Stimulated activated CD8-positive, alpha-beta memory T cell treated with anti-CD3 and anti-CD28 coated beads, Interleukin-4, amount 100 ng/mL, for 4 hours (primary cell): ENCODE data around the gene WEE1.

Experiments
- DNase-seq, 2 donors: peaks; one replicate each; pipeline ENCODE4 v3.0.0-alpha.2; 2020; ENCODE audit warnings: low read depth in 2 of 2, low spot score in 1 of 2

The WEE1 gene

DNA sequence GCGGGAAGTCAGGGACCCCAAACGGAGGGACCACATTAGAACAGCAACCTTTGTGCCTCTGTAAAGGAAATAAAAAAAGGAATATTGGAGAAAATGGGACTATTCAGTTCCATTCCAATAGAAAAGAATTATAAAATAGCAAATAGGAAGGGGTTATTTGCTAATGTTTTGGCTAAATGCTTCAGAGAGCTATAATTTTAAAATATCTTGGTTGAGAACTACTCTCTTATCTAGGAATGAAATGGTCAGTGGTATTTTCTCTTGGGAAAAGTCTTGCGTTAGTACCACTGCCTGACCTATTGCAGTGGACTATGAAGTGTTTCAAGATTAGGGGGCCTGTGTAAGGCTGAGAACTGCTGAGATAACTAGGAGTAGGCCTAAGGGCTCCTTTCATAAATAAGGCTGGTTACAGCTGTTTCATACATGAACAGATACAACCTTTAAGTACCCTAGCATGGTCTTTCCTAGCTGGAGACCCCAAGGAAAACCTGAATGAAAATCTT lies 6.9 kb upstream of the WEE1 start:
- no peak for DNase-seq

DNA sequence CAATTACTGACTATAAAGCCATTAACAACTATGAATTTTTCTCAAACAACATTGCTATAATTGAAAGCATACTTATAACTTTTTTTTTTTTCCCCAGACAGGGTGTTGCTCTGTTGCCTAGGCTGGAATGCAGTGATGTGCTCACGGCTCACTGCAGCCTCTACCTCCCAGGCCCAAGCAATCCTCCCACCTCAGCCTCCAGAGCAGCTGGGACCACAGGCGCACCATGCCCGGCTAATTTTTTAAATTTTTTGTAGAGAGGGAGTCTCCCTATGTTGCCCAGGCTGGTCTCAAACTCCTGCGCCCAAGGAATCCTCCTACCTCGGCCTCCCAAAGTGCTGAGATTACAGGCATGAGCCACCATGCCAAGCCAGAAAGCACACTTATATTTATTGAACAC lies 6.1 kb upstream of the WEE1 start:
- no peak for DNase-seq

DNA sequence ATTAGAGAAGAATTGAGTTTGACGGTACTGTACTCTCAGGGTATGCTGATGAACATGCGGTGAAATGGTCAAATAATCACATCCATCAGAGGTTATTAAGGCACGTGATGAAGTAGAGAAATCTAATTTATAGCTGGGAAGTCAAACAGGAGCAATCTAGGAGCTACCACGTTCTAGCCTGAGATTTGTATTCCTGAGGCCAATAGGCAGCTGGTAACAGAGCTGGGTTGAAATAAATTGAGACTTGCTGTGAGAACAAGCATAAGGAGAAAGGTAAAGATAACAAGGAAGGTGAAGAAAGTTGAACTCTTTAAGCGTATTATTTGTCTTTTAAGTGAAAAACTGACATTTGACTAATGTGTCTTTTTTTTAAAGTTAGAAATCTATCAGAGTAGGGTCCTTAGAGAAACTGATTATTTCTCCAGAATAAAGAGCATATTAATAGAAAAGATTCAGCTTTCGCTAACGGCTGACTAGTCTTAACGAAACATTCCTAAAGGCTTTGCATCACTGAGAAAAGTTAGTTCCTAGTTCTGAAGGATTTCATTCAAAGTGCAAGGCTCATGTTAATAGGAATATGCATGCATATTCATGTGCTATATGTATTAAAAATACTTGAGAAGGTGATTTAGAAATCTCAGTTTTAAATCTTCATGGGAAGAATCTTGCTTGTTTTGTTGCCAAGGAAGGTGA lies 5.2 kb upstream of the WEE1 start:
- DNase-seq, result no peak

DNA sequence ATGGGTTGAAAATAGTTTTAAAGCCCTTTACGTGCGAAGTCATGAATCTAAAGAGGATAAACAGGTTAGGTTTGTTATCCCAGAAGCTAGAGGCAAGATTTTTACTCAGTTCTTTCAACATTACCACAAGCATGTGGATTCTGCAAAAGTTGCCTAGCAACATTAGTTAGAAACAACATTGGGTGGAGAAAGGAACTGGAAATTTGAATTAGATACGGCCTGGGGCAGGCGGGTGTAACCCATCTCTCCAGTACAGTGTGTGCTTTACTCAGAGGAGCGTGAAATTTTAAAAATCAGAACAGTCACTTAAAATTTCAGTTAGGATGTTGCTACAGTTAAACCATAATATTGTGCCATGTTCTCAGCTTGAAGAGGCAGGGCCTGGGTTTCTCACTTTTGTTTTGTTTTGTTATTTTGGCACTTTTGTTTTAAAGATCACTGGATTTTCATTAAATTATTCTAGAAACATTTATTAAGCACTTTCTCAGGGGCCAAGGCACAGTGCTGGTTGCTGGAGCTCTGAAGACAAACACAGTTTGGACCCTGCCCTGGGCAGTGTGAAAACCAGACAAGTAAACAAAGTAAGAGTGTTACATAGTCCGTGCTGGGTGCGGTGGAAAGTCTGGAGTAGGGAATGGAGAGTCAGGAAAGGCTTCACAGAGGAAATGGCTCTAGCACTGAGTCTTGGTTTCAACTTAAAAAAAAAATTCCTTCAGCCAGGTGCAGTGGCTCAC lies 4.4 kb upstream of the WEE1 start:
- DNase-seq, result no peak

DNA sequence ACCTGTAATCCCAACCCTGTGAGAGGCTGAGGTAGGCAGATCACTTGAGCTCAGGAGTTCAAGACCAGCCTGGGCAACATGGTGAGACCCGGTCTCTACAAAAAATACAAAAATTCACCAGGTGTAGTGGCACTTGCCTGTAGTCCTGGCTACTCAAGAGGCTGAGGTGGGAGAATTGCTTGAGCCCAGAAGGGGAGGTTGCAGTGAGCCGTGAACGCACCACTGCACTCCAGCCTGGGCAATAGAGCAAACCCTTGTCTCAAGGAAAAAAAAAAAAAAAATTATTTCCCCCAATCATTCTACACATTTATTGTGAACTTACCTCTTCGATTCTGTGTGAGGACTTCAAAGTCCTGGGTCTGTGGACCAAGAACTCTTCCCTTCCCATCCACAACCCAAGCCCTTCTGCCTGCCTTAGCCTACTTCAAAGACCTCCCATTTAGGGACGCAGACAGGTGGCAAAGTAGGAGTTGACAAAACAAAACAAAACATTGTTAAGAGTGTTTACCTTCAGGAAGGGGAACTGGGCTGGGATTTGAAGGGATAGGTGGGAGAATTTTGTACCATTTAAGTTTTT lies 3.8 kb upstream of the WEE1 start:
- DNase-seq, result no peak

DNA sequence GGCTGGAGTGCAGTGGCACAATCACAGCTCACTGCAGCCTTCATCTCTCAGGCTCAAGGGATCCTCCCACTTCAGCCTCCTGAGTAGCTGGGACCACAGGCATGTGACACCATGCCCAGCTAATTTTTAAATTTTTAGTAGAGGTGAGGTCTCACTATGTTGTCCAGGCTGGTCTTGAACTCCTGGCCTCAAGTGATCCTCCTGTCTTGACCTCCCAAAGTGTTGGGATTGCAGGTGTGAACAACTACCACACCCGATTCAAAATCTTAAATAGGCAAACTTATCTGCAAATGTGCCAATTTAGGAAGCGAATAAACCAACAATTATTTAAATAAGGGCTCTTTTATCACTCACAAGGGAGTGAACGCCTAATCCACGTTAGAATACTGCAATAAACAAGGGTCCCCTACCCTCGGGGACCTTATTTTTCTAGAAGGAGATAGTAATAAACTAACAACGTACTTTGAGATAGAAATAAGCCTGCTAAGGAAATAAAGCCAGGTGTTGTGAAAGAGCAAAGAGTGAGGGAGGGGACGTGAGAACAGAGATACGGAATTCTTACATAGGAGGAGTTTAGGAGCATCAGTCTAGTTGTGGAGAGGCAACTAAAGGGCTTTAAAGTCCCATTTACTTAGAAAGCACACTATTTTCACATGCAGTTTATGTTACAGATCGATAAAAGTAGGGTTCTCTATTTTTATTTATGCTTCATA lies 3.0 kb upstream of the WEE1 start:
- no peak for DNase-seq

DNA sequence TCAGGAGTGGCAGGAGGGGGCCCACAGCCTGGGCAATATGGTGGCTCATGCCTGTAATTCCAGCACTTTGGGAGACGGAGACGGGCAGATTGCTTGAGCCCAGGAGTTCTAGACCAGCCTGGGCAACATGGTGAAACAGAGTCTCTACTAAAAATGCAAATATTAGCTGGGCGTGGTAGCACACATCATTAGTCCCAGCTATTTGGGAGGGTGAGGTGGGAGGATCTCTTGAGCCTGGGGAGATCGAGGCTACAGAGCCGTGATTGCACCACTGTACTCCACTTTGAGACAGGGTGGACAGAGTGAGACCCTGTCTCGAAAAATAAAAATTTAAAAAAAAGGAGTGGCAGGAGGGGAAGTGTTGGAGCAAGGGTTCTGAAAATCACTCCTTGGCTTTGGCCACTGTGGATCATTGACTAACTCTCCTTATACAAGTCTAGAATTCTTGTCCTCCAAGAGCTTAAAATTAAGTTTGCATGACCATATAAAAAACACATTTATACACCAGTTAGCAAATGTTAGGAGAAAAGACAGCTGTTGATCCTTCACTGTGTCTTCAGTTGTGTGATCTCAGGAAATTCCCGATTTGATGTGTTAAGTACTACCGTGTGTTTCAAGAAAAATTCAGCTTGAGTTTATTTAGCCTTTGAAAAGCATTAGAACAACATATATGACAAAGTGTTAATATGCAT lies 2.3 kb upstream of the WEE1 start:
- no peak for DNase-seq

DNA sequence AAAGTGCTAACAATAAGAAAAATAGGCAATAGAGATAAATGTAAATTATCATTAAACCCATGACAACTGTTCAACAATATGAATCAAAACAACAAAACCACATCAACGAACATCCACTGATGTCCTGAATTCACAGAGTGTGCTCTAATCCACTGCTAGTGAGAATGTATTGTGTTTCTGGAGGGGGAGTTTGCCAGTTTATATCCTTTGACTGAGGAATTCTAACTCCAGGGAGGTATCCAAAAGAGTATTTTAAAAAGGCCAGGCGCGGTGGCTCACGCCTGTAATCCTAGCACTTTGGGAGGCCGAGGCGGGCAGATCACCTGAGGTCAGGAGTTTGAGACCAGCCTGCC lies 1.7 kb upstream of the WEE1 start:
- DNase-seq, result no peak

DNA sequence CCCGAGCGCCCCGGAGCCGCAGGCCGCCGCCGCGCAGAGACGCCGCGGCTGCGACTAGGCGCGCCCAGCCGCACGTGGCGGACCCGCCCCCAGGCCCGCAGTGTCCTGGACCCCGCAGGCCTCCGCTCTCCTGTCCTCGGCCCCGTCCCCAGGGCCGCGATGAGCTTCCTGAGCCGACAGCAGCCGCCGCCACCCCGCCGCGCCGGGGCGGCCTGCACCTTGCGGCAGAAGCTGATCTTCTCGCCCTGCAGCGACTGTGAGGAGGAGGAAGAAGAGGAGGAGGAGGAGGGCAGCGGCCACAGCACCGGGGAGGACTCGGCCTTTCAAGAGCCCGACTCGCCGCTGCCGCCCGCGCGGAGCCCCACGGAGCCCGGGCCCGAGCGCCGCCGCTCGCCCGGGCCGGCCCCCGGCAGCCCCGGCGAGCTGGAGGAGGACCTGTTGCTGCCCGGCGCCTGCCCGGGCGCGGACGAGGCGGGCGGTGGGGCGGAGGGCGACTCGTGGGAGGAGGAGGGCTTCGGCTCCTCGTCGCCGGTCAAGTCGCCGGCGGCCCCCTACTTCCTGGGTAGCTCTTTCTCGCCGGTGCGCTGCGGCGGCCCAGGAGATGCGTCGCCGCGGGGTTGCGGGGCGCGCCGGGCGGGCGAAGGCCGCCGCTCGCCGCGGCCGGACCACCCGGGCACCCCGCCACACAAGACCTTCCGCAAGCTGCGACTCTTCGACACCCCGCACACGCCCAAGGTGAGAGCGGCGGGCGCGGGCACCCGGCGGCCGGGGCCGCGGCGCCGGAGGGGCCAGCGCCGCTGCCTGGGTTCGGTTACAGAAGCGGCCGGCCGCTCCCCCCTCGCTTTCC lies 528 bp downstream of the WEE1 start:
- DNase-seq, result no peak

DNA sequence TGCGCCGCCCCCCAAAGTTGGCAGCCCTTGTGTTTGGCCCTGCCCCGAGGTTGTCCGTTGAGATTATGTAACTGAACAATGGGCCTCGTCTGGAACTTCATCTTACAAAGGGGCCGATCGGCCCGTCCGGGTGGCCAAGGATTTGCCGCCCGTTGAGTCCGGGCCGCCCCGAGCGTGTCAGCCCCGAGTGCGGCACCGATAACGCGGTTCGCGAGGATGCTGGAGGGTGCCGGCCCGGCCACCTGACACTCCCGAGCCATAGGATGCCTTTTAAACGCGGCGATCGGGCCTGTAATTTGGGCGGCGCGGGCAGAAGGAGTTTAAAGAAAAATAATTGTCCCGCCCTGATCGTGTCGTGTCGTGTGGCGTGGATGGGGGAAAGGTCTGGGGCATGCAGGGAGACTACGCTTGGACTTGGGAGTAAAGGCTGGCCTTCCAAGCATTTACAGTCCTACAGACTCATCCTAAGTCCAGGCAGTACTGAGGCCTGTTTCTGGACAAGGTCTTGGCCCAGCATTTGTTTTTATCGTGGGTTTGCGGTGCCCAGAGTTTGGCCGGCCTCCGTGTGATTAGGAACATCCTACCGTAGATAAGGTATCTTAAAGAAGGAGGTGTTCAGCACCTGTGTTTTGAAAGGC lies 1.3 kb downstream of the WEE1 start:
- no peak for DNase-seq

DNA sequence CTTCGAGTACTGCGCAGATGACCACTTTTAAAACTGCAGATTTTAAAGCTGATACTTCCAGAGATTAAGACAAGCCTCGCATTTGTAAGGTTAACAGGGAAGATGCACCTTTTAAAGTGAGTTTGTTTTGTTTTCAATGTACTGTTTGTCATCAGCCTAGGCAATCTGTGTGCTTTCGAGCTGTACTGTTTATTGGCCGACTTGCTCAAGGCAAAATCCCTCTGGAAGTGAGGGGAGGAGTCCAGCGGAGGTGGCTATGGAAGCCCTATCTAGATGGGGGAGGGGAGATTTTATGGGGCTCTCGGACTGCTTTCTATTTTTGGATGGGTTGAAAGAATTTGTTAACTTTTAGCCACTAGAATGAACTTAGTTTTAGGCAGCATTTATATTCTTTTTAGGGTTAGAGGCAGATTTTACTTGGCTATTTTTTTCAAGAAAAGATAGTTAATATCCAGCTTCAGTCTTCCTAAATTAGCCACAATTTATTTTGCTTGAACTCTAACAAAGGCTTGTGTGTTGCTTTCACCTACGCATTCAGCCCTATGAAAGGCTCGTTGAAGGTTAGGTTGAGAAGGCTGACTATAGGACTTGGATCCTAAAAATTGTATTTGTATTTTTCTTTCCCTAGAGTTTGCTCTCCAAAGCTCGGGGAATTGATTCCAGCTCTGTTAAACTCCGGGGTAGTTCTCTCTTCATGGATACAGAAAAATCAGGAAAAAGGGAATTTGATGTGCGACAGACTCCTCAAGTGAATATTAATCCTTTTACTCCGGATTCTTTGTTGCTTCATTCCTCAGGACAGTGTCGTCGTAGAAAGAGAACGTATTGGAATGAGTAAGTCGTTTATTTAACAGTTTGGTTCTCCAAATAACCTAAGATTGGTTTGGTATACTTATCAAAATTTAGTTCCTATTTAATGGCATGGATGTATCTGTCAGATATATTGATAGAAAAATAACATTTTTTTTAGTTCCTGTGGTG lies 2.1 kb downstream of the WEE1 start:
- no peak for DNase-seq

DNA sequence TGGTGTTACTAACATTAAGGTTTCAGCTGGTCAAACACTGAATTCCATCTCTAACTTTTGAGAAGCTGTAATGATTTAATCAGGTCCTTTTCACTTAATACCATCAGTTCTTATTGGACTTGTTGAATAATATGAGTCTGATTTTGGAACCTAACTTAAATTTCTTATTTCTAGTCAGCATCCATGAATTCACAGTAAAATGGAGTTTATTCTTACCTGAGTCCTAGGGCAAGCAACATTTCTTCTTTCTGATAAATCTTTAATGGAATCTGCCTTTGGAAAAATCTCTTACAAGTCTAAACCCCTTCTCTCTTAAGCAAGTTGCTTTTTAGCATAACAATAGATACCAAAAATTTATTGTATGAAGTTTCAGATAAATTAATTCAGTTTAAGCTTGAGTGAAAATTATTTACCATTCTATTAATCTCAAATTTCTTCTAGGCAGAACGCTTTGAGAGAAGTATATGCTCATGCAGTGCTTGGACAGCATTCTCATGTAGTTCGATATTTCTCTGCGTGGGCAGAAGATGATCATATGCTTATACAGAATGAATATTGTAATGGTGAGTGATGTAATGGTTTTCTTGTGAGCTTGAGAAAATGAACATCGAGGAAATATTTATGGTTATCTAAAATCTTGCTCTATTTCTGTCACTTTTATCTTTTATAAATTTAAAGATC lies 3.4 kb downstream of the WEE1 start:
- no peak for DNase-seq

DNA sequence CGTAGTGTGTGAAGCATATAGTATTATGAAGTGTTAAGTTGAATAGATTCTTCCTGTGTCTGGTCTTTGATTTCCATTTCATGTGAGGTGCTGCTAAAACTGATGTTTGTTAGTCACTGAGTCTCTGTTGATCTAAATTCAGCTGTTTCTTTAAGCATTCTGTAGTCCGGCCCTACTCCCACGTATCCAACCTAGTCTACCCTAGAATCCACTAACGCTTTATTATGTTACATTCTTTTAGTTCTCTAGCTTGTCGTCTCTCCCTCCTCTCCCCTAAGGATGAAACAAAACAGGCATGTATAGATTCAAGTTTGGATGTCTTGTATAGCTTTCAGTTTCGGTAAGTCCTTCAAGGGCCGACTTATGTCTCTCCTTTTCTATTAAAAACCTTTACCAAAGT lies 4.1 kb downstream of the WEE1 start:
- DNase-seq, result no peak

DNA sequence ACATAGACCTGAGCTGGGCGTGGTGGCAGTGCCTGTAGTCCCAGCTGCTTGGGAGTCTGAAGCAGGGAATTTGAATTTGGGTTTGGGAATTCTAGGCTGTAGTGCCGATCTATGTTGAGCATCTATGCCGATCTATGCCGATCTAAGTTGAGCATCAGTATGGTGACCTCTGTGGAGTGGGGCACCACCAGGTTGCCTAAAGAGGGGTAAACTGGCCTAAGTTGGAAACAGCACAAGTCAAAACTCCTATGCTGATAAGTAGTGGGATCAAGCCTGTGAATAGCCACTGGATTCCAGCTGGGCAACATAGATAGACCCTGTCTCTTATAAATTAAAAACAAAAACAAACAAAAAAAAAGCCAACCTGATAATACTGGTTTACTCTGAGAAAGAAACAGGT lies 7.4 kb downstream of the WEE1 start:
- DNase-seq, result no peak

DNA sequence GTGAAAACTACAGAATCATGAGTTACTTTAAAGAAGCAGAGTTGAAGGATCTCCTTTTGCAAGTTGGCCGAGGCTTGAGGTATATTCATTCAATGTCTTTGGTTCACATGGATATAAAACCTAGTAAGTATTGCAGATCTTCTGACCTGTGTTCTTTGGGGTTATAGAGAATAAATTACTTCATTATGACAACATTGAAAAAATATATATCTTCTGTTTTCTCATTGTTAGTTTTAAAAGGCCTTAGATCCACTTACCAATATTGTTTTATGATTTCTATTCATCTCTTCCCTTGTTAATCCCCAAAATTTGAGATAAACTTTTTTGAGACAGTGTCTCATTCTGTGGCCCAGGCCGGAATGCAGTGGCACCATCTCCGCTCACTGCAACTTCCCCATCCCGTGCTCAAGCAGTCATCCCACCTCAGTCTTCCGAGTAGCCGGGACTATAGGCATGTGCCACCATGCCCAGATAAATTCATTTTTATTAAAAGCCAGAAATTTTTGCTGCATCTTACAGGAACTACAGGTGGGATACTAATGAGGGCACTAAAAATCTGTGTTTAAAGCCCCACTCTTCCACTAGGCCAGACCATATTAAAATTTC lies 8.2 kb downstream of the WEE1 start:
- DNase-seq, result no peak

DNA sequence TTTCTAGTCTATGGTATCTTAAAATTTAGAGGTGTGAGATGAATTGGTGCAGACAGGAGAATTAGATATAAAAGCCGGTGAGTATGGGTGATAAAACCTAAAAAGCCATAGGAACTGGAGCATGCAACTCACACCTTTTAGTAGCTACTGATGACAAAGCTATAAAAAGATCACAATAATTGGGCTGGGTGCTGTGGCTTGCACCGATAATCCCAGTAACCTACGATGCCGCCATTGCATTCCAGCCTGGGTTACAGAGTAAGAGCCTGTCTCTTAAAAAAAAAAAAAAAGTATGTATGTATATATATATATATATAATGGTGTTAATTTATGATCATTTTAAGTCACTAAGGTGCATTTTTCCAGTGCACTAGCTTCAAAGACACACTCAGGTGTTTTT lies 17.2 kb downstream of the WEE1 start:
- no peak for DNase-seq

DNA sequence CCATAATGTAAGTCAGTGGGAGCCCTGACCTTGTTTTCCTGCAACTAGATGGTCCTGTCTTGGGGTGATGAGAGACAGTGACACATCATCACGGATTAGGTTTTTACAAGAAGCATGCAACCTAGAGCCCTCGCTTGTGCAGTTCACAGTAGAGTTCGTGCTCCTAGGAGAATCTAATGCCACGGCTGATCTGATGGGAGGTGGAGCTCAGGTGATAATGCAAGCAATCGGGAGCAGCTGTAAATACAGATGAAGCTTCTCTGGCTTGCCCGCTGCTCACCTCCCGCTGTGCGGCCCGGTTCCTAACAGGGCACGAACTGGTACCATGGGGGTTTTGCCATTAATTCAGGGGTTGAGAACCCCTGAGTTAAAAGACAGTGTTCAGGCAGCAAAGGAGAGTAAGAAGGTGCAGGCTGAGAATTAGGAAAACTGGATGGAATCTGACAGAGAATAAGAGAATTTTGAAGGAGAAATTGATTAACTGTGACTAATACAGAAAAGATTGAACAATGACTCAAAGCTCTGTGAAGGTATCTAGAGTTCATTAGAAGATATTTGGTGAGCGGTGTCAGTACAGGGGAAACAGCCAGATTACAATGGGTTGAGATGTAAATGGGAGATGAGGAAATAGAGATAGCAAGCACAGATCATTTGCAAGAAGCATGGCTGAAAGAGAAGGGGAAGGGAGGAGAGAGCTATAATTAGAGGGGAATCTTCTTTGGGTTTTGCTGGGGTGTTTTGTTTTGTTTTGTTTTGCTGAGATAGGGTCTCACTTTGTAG lies 21.0 kb downstream of the WEE1 start:
- no peak for DNase-seq
